OCI-LY7 (cell line): ENCODE data around the gene FGFBP2. TPM values are rescaled to one million over a fixed set of nuclear protein-coding genes. Genes with fewer than 3 reads are reported as not detected.

Experiments used
- BruUV-seq: library from RNA; stranded (reverse); fragments of 400-500 nt; replicated peaks from 2 replicates; lab custom pipeline; 2021; lab: Mats Ljungman, UMichigan
- CTCF ChIA-PET: fragments of 300-600 bp; sonication (Branson Sonifier 250); formaldehyde crosslinking; loops from one replicate; lab custom pipeline; 2022; ENCODE audit warnings: antibody characterized with exemption; ENCODE audit not compliant: unreplicated experiment; lab: Charles Lee
- POLR2A ChIA-PET: fragments of 300-600 bp; sonication (Branson Sonifier 250); formaldehyde crosslinking; loops from one replicate; lab custom pipeline; 2022; ENCODE audit warnings: antibody characterized with exemption; lab: Charles Lee
- DNase-seq: peaks from one replicate; pipeline ENCODE4 v3.0.0-alpha.2; 2015; ENCODE audit warnings: low spot score
- H2AFZ ChIP-seq: fragments of 200-600 bp; sonication (generic), shearing (Covaris generic); 2 replicates; pipeline ENCODE4 v1.6.1; 2014; ENCODE audit warnings: mild to moderate bottlenecking, antibody characterized with exemption, low read length, moderate library complexity
- H3K27ac ChIP-seq: fragments of 200-600 bp; sonication (generic); 2 replicates; pipeline ENCODE4 v1.5.1; 2014; ENCODE audit warnings: mixed run types, low read depth, mild to moderate bottlenecking, moderate library complexity, low read length, inconsistent platforms; ENCODE audit not compliant: poor library complexity, severe bottlenecking
- H3K36me3 ChIP-seq: fragments of 200-600 bp; sonication (generic); 2 replicates; pipeline ENCODE4 v1.6.1; 2014; ENCODE audit warnings: mild to moderate bottlenecking, antibody characterized with exemption, low read length, moderate library complexity, mixed read lengths; ENCODE audit not compliant: insufficient read depth
- H3K4me1 ChIP-seq: fragments of 200-600 bp; sonication (generic); 2 replicates; pipeline ENCODE4 v1.5.1; 2014; ENCODE audit warnings: mild to moderate bottlenecking, low read length; ENCODE audit not compliant: insufficient read depth, poor library complexity, severe bottlenecking
- H3K4me2 ChIP-seq: fragments of 200-600 bp; sonication (generic); 2 replicates; pipeline ENCODE4 v1.6.1; 2014; ENCODE audit warnings: mild to moderate bottlenecking, low read length
- H3K4me3 ChIP-seq: fragments of 200-600 bp; sonication (generic); 2 replicates; pipeline ENCODE4 v1.5.1; 2014; ENCODE audit warnings: mild to moderate bottlenecking, low read depth, low read length; ENCODE audit not compliant: poor library complexity, severe bottlenecking
- H3K79me2 ChIP-seq: fragments of 200-600 bp; sonication (generic); 2 replicates; pipeline ENCODE4 v1.6.1; 2016; ENCODE audit warnings: low read depth, mild to moderate bottlenecking, low read length, moderate library complexity, mixed read lengths; ENCODE audit not compliant: insufficient read depth
- H3K9me2 ChIP-seq: fragments of 200-600 bp; sonication (generic); 2 replicates; pipeline ENCODE4 v1.6.1; 2016; ENCODE audit warnings: mild to moderate bottlenecking, low read length, mixed read lengths; ENCODE audit not compliant: insufficient read depth
- H3K9me3 ChIP-seq: fragments of 200-600 bp; sonication (generic); 2 replicates; pipeline ENCODE4 v1.6.1; 2014; ENCODE audit warnings: mild to moderate bottlenecking, mixed run types, low read length, mixed read lengths
- H4K20me1 ChIP-seq: fragments of 200-600 bp; sonication (generic); 2 replicates; pipeline ENCODE4 v1.6.1; 2014; ENCODE audit warnings: mild to moderate bottlenecking, antibody characterized with exemption, low read length, moderate library complexity, mixed read lengths; ENCODE audit not compliant: insufficient read depth
- EZH2phosphoT487 ChIP-seq: fragments of 200-600 bp; sonication (generic); IDR thresholded peaks from 2 replicates; pipeline ENCODE4 v1.6.1; 2018; ENCODE audit warnings: low read depth, borderline replicate concordance, mild to moderate bottlenecking, mixed run types, antibody characterized with exemption, low read length, moderate library complexity, mixed read lengths
- intact Hi-C: fragments of 100-400 bp; cut with micrococcal nuclease; formaldehyde crosslinking; loops from one replicate; pipeline ENCODE4 v1.10.0; 2022; ENCODE audit not compliant: unreplicated experiment
- total RNA-seq, 2 experiments: library from RNA; depleted of rRNA in 1 of 2; stranded (reverse); fragments of >200 nt in 1 of 2; shearing (Covaris generic) in 1 of 2; gene quantifications; 2 replicates each; pipeline ENCODE4 v1.2.3, GENCODE V29; 2014 to 2022
- TF ChIP-seq, protein P1 (sequence below): fragments of 200-600 bp; sonication (generic); conservative IDR thresholded peaks from 2 replicates; pipeline ENCODE4 v1.5.1; 2014; ENCODE audit warnings: mild to moderate bottlenecking, antibody characterized with exemption, low read length, moderate library complexity, mixed read lengths

The FGFBP2 gene
- total RNA-seq, 2 experiments from 2014 or later: not detected

DNA sequence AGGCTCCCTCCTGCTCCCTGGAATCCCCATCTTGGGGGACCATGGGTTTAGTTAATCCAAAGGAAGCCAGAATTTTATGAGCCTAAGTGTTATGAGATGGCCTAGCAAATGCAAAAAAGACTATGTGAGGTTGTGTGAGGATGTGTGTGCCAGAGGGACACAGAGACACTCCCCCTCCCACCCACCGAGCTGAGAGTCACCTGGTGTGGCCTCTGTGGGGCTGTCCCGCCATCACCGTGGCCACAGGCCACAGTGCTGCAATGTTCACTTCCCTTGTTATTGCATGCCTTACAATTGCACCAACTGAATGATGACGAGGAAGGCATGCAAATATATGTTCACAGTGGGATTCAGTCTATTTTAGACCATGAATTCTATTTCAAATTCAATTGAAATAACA lies 601 bp upstream of the FGFBP2 start:
- Histone ChIP-seq H3K9me3 (no peaks in the 10 kb centered on the region), H3K79me2 (no peaks in the 10 kb centered on the region), H4K20me1 (no peaks in the 10 kb centered on the region), H3K36me3 (no peaks in the 10 kb centered on the region), H3K4me1 (no peaks in the 10 kb centered on the region), H2AFZ (no peak overlapping the region), H3K4me3 (no peak overlapping the region), H3K27ac (no peak overlapping the region), H3K4me2 (no peak overlapping the region), H3K9me2 (no peaks in the 10 kb centered on the region)
- ChIA-PET CTCF (no interaction called here), POLR2A (no interaction called here)
- TF ChIP-seq, protein P1, sequence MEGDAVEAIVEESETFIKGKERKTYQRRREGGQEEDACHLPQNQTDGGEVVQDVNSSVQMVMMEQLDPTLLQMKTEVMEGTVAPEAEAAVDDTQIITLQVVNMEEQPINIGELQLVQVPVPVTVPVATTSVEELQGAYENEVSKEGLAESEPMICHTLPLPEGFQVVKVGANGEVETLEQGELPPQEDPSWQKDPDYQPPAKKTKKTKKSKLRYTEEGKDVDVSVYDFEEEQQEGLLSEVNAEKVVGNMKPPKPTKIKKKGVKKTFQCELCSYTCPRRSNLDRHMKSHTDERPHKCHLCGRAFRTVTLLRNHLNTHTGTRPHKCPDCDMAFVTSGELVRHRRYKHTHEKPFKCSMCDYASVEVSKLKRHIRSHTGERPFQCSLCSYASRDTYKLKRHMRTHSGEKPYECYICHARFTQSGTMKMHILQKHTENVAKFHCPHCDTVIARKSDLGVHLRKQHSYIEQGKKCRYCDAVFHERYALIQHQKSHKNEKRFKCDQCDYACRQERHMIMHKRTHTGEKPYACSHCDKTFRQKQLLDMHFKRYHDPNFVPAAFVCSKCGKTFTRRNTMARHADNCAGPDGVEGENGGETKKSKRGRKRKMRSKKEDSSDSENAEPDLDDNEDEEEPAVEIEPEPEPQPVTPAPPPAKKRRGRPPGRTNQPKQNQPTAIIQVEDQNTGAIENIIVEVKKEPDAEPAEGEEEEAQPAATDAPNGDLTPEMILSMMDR: no peak
- TF ChIP-seq EZH2phosphoT487: no peak
- BruUV-seq: no TSS peak
- intact Hi-C loops: no loop called here
- DNase-seq: no peak

GRCh38 chr4:15961781-15962510 lies 1.0 kb downstream of the FGFBP2 start:
- intact Hi-C loops: no loop called here
- Histone ChIP-seq H3K4me3 (no peak overlapping the region), H3K27ac (no peak overlapping the region)

More at GRCh38 chr4:15961781-15962510, 1.0 kb downstream of the FGFBP2 start:
- no peak overlapping the region for H2AFZ ChIP-seq
- no peaks in the 10 kb centered on the region for H3K79me2 ChIP-seq
- no peaks in the 10 kb centered on the region for H3K36me3 ChIP-seq
- no peaks in the 10 kb centered on the region for H4K20me1 ChIP-seq
- no peak overlapping the region for H3K4me2 ChIP-seq
- CTCF ChIA-PET: no interaction called here
- H3K9me2 ChIP-seq: no peaks in the 10 kb centered on the region
- no peak for TF ChIP-seq EZH2phosphoT487
- TF ChIP-seq, protein P1: no peak
- H3K4me1 ChIP-seq: no peaks in the 10 kb centered on the region
- BruUV-seq: no TSS peak
- H3K9me3 ChIP-seq: no peaks in the 10 kb centered on the region
- DNase-seq: no peak
- POLR2A ChIA-PET: no interaction called here
